Smooth muscle cell (in vitro differentiated cells): ENCODE results near the gene DOCK1. TPM values are rescaled to one million over a fixed set of nuclear protein-coding genes. Genes with fewer than 3 reads are reported as not detected.

ENCODE experiments used
- DNase-seq: peaks from one replicate; lab custom pipeline; 2025; ENCODE audit not compliant: unreplicated experiment; lab: John Stamatoyannopoulos, UW
- H2AFZ ChIP-seq: fragments of 200-600 bp; sonication (generic); 2 replicates; pipeline ENCODE4 v1.6.0; 2016; ENCODE audit warnings: antibody characterized with exemption, low read depth, mild to moderate bottlenecking
- H3F3A ChIP-seq: fragments of 200-600 bp; sonication (generic); 2 replicates; pipeline ENCODE4 v1.6.0; 2017; ENCODE audit warnings: antibody characterized with exemption, low read depth
- H3K27ac ChIP-seq: fragments of 200-600 bp; sonication (generic); 2 replicates; pipeline ENCODE4 v1.5.1; 2016; ENCODE audit warnings: low read depth, mild to moderate bottlenecking
- H3K27me3 ChIP-seq: fragments of 200-600 bp; sonication (generic); 2 replicates; pipeline ENCODE4 v1.6.1; 2016; ENCODE audit warnings: low read depth, mild to moderate bottlenecking
- H3K36me3 ChIP-seq: fragments of 200-600 bp; sonication (generic); 2 replicates; pipeline ENCODE4 v1.5.1; 2016; ENCODE audit warnings: low read depth
- H3K4me1 ChIP-seq: fragments of 200-600 bp; sonication (generic); 2 replicates; pipeline ENCODE4 v1.5.1; 2016; ENCODE audit warnings: low read depth
- H3K4me2 ChIP-seq: fragments of 200-600 bp; sonication (generic); 2 replicates; pipeline ENCODE4 v1.6.0; 2016; ENCODE audit warnings: mild to moderate bottlenecking
- H3K4me3 ChIP-seq: fragments of 200-600 bp; sonication (generic); 2 replicates; pipeline ENCODE4 v1.5.1; 2016; ENCODE audit warnings: mild to moderate bottlenecking
- H3K79me2 ChIP-seq: fragments of 200-600 bp; sonication (generic); 2 replicates; pipeline ENCODE4 v1.6.0; 2016; ENCODE audit warnings: low read depth, mild to moderate bottlenecking
- H3K9ac ChIP-seq: fragments of 200-600 bp; sonication (generic); 2 replicates; pipeline ENCODE4 v1.6.0; 2016; ENCODE audit warnings: low read depth
- H3K9me3 ChIP-seq: fragments of 200-600 bp; sonication (generic); replicated peaks from 2 replicates; pipeline ENCODE4 v1.5.1; 2016; ENCODE audit warnings: low read depth
- H4K20me1 ChIP-seq: fragments of 200-600 bp; sonication (generic); 2 replicates; pipeline ENCODE4 v1.6.0; 2016; ENCODE audit warnings: low read depth
- CTCF ChIP-seq: fragments of 200-600 bp; sonication (generic); IDR thresholded peaks from 2 replicates; pipeline ENCODE4 v1.5.1; 2017; ENCODE audit warnings: borderline replicate concordance, mild to moderate bottlenecking, antibody characterized with exemption; ENCODE audit not compliant: insufficient read depth, poor library complexity, severe bottlenecking
- WGBS: methylation state at CpG from one replicate; pipeline ENCODE4 v1.1.7; 2016; ENCODE audit warnings: low lambda C conversion rate; 5-methylcytosine and 5-hydroxymethylcytosine counted together
- polyA plus RNA-seq: library from polyadenylated mRNA; unstranded; fragments of >200 nt; fragmentation: Nextera tagmentation; extraction: Ambion mirVana; gene quantifications from 2 replicates; pipeline ENCODE4 v1.2.1, GENCODE V29; 2016
- total RNA-seq: library from RNA; depleted of rRNA; stranded (reverse); fragments of >200 nt; gene quantifications from 2 replicates; pipeline ENCODE4 v1.2.3, GENCODE V29; 2014

The DOCK1 gene
- total and polyA plus RNA-seq, 2 experiments from 2014 or later: 18.4 to 37.1 TPM

- Histone ChIP-seq H3K4me1 (no peaks in the 10 kb centered on the region), H2AFZ (no peak overlapping the region), H3K4me3 (no peak overlapping the region), H3K79me2 (no peaks in the 10 kb centered on the region), H3K4me2 (no peak overlapping the region), H3K27me3 (no peaks in the 10 kb centered on the region), H3K27ac (no peak overlapping the region), H3F3A (no peaks in the 10 kb centered on the region), H3K9ac (no peak overlapping the region), H3K36me3 (peaks cover 7% of the 10 kb centered on the region), H4K20me1 (peaks cover 9% of the 10 kb centered on the region), H3K9me3 (no peaks in the 10 kb centered on the region)
- no peak for TF ChIP-seq CTCF
- 95% methylated on average over 4 of the region's 4 CpGs for WGBS
- DNase-seq: no peak
These were observed 164.2 kb downstream of the DOCK1 start for GRCh38 chr10:127069436-127069835.

- Histone ChIP-seq H3K79me2 (no peaks in the 10 kb centered on the region), H3K9ac (no peak overlapping the region), H3K4me1 (no peaks in the 10 kb centered on the region), H3K27ac (no peak overlapping the region), H3K9me3 (no peaks in the 10 kb centered on the region), H3F3A (no peaks in the 10 kb centered on the region), H2AFZ (no peak overlapping the region), H3K36me3 (peaks cover 11% of the 10 kb centered on the region), H3K4me3 (no peak overlapping the region), H3K4me2 (no peak overlapping the region), H4K20me1 (peaks cover 9% of the 10 kb centered on the region), H3K27me3 (no peaks in the 10 kb centered on the region)
- WGBS: 99% methylated on average over 2 of the region's 2 CpGs
- DNase-seq: no peak
- no peak for TF ChIP-seq CTCF
These were observed 165.9 kb downstream of the DOCK1 start for GRCh38 chr10:127071126-127071525.

- H3K27ac ChIP-seq: no peak overlapping the region
- no peak overlapping the region for H3K9ac ChIP-seq
- WGBS: 98% methylated on average over 3 of the region's 3 CpGs
These were observed 168.4 kb downstream of the DOCK1 start for GRCh38 chr10:127073666-127074065.

More at GRCh38 chr10:127073666-127074065, 168.4 kb downstream of the DOCK1 start:
- DNase-seq: no peak
- H3K27me3 ChIP-seq: no peaks in the 10 kb centered on the region
- no peak for TF ChIP-seq CTCF
- H3K4me2 ChIP-seq: no peak overlapping the region
- no peak overlapping the region for H2AFZ ChIP-seq
- H3K36me3 ChIP-seq: peaks cover 11% of the 10 kb centered on the region
- no peak overlapping the region for H3K4me3 ChIP-seq
- no peaks in the 10 kb centered on the region for H3K4me1 ChIP-seq
- H3K9me3 ChIP-seq: no peaks in the 10 kb centered on the region
- H4K20me1 ChIP-seq: peaks cover 9% of the 10 kb centered on the region
- H3F3A ChIP-seq: no peaks in the 10 kb centered on the region
- no peaks in the 10 kb centered on the region for H3K79me2 ChIP-seq
